Measurements from ENCODE around the gene GPATCH2. TPM values are rescaled to one million over a fixed set of nuclear protein-coding genes. Genes with fewer than 3 reads are reported as not detected.
A peak's percentile ranks its signal among the peaks of the same experiment; 100 is the strongest.

The GPATCH2 gene
- total RNA-seq: 8.3 and 10.6 TPM in 2 replicates

- TF ChIP-seq CTCF (IDR thresholded peaks at IDR 0.05; ENCODE audit: insufficient read depth, low read length, poor library complexity, severe bottlenecking): peak; percentile 16
Measured at GRCh38 chr1:217630711-217631591, at the start of gene GPATCH2, which contains the start of gene SPATA17. TSS of gene GPATCH2 (minus strand) at chr1:217631090. CDS start at chr1:217630971, 119 bp downstream. TSS of gene SPATA17 (plus strand) at chr1:217631344. CDS start at chr1:217631379, 35 bp downstream.

GRCh38 chr1:217674028-217674729, 43.3 kb upstream of the GPATCH2 start:
- no peak overlapping the region for H3K4me3 ChIP-seq (ENCODE audit: low read depth, low read length)
- TF ChIP-seq CTCF (IDR thresholded peaks at IDR 0.05; ENCODE audit: insufficient read depth, low read length, poor library complexity, severe bottlenecking): no peak
- H3K36me3 ChIP-seq (ENCODE audit: control insufficient read depth, insufficient read depth, low read length): no peaks in the 10 kb centered on the region
- no peak for DNase-seq (ENCODE audit: low read depth)
- H3K27me3 ChIP-seq (ENCODE audit: control insufficient read depth, insufficient read depth, low read length): no peaks in the 10 kb centered on the region

More at GRCh38 chr1:217630711-217631591, at the start of gene GPATCH2, which contains the start of gene SPATA17:
- Histone ChIP-seq H3K36me3 (ENCODE audit: control insufficient read depth, insufficient read depth, low read length) (no peaks in the 10 kb centered on the region), H3K27me3 (ENCODE audit: control insufficient read depth, insufficient read depth, low read length) (no peaks in the 10 kb centered on the region), H3K4me3 (ENCODE audit: low read depth, low read length) (peak within 1 kb of the TSS; percentile 77)
- DNase-seq (ENCODE audit: low read depth): peak; percentile 60

GRCh38 chr1:217673387-217673786, 42.5 kb upstream of the GPATCH2 start:
- Histone ChIP-seq H3K4me3 (ENCODE audit: low read depth, low read length) (no peak overlapping the region), H3K36me3 (ENCODE audit: control insufficient read depth, insufficient read depth, low read length) (no peaks in the 10 kb centered on the region), H3K27me3 (ENCODE audit: control insufficient read depth, insufficient read depth, low read length) (no peaks in the 10 kb centered on the region)
- no peak for TF ChIP-seq CTCF (IDR thresholded peaks at IDR 0.05; ENCODE audit: insufficient read depth, low read length, poor library complexity, severe bottlenecking)
- DNase-seq (ENCODE audit: low read depth): no peak

- no peak for TF ChIP-seq CTCF (IDR thresholded peaks at IDR 0.05; ENCODE audit: insufficient read depth, low read length, poor library complexity, severe bottlenecking)
- Histone ChIP-seq H3K36me3 (ENCODE audit: control insufficient read depth, insufficient read depth, low read length) (no peaks in the 10 kb centered on the region), H3K4me3 (ENCODE audit: low read depth, low read length) (no peak overlapping the region), H3K27me3 (ENCODE audit: control insufficient read depth, insufficient read depth, low read length) (no peaks in the 10 kb centered on the region)
- DNase-seq (ENCODE audit: low read depth): no peak
Measured at GRCh38 chr1:217668351-217668940, 37.6 kb upstream of the GPATCH2 start.

GRCh38 chr1:217661407-217661806, 30.5 kb upstream of the GPATCH2 start:
- no peaks in the 10 kb centered on the region for H3K27me3 ChIP-seq (ENCODE audit: control insufficient read depth, insufficient read depth, low read length)
- H3K36me3 ChIP-seq (ENCODE audit: control insufficient read depth, insufficient read depth, low read length): no peaks in the 10 kb centered on the region
- DNase-seq (ENCODE audit: low read depth): no peak
- no peak overlapping the region for H3K4me3 ChIP-seq (ENCODE audit: low read depth, low read length)
- no peak for TF ChIP-seq CTCF (IDR thresholded peaks at IDR 0.05; ENCODE audit: insufficient read depth, low read length, poor library complexity, severe bottlenecking)

Measured in kidney epithelial cell (primary cell).